RWPE1 (cell line): ENCODE measurements around the gene RC3H2.

Experiments used
- CTCF ChIA-PET: fragments of 350-600 bp; sonication (Branson Sonifier 250); formaldehyde crosslinking; extraction: SDS; loops from one replicate; lab custom pipeline; 2021; lab: Yijun Ruan, JAX
- POLR2A ChIA-PET: fragments of 400-600 bp; formaldehyde crosslinking; extraction: SDS; loops from one replicate; lab custom pipeline; 2020; ENCODE audit warnings: antibody characterized with exemption; ENCODE audit not compliant: low non-redundant PET; lab: Yijun Ruan, JAX
- DNase-seq: peaks from one replicate; pipeline ENCODE4 v3.0.0; 2012; ENCODE audit warnings: low spot score
- H3K27ac ChIP-seq: fragments of 450-650 bp; 2 replicates; pipeline ENCODE4 v1.5.1; 2017
- CTCF ChIP-seq: fragments of 450-650 bp; conservative IDR thresholded peaks from 2 replicates; pipeline ENCODE4 v1.5.1; 2017; ENCODE audit warnings: low read depth, mild to moderate bottlenecking

The RC3H2 gene

GRCh38 chr9:122948313-122948712 lies 43.2 kb upstream of the RC3H2 start:
- ChIA-PET POLR2A (interaction anchor here (0.6 kb wide), 1 partner anchor 72 kb away, joined by 3 read pairs; no protein-coding TSS in a partner anchor), CTCF (interaction anchor here (0.6 kb wide), 1 partner anchor 43 kb away, joined by 4 read pairs; no protein-coding TSS in a partner anchor)
- no peak for TF ChIP-seq CTCF
- DNase-seq: no peak
- H3K27ac ChIP-seq: no peak overlapping the region

- DNase-seq: no peak
- POLR2A ChIA-PET: no interaction called here
- CTCF ChIA-PET: interaction anchor here (0.6 kb wide), 1 partner anchor 24 kb away, joined by 4 read pairs; no protein-coding TSS in a partner anchor
- no peak overlapping the region for H3K27ac ChIP-seq
- no peak for TF ChIP-seq CTCF
These were observed 41.4 kb upstream of the RC3H2 start for GRCh38 chr9:122946461-122947005.

- TF ChIP-seq CTCF: no peak
- DNase-seq: no peak
- POLR2A ChIA-PET: no interaction called here
- H3K27ac ChIP-seq: no peak overlapping the region
- CTCF ChIA-PET: no interaction called here
These were observed 40.1 kb upstream of the RC3H2 start for GRCh38 chr9:122944960-122945888.

- peak overlapping the region; percentile 90 for H3K27ac ChIP-seq
- CTCF ChIA-PET: no interaction called here
- no peak for TF ChIP-seq CTCF
- peak; percentile 50 for DNase-seq
- POLR2A ChIA-PET: interaction anchor here (0.6 to 2.0 kb wide), 2 partner anchors 10 to 15 kb away, joined by 4 to 12 read pairs; partner anchors contain the start of gene ZBTB26
These were observed 36.5 kb upstream of the RC3H2 start for GRCh38 chr9:122941582-122942234.

- ChIA-PET CTCF (interaction anchor here (0.9 kb wide), 1 partner anchor 9 kb away, joined by 3 read pairs; the partner anchor contains the start of gene ZBTB26), POLR2A (interaction anchor here (0.6 to 2.0 kb wide), 5 partner anchors 9 to 82 kb away, joined by 4 to 12 read pairs (median 5); partner anchors contain the start of gene ZBTB26)
- H3K27ac ChIP-seq: peak within 1 kb of the TSS; percentile 90
- no peak for TF ChIP-seq CTCF
- peak; percentile 100 for DNase-seq
These were observed 35.8 kb upstream of the RC3H2 start, which contains the start of gene RABGAP1 for GRCh38 chr9:122940749-122941581. Gene RABGAP1 (plus strand): TSS chr9:122941020. CDS start chr9:122957060, 16,040 bp downstream.
